ENCODE data around the gene CRB1. TPM values are rescaled to one million over a fixed set of nuclear protein-coding genes. Genes with fewer than 3 reads are reported as not detected.
A peak's percentile ranks its signal among the peaks of the same experiment; 100 is the strongest.
"Not testable (repeated sequence)": the region's sequence is repeated elsewhere in the genome, so short reads cannot be mapped to it uniquely, and the experiment has no call there.

The CRB1 gene
- total RNA-seq, 1 donor from 2014 or later = not detected

GRCh38 chr1:197384471-197384870 is 116.4 kb downstream of the CRB1 start:
- Mint-ChIP-seq H3K4me3 (no peak overlapping the region), H3K27ac (no peak overlapping the region), H3K9me3 (no peaks in the 10 kb centered on the region), H3K36me3 (ENCODE audit: low read depth) (no peaks in the 10 kb centered on the region), H3K4me1 (no peaks in the 10 kb centered on the region), H3K27me3 (peaks cover 17% of the 10 kb centered on the region)
- intact Hi-C loops (cut with micrococcal nuclease) = no loop called here
- no peak for DNase-seq

DNA sequence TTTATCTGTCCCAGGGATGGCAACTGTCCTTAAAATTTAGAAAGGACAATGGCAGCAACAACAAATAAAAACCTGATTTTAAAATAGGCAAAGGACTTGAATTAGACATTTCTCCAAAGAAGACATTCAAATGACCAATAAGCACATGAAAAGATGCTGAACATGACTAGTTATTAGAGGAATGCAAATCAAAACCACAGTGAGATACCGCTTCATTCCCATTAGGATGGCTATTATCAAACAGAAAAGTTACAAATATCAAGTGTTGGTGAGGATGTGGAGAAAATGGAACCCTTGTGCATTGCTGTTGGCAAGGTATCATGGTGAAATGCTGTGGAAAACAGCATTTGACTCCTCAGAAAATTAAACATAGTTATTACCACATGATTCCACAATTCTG is 120.7 kb downstream of the CRB1 start:
- no peaks in the 10 kb centered on the region for H3K9me3 Mint-ChIP-seq
- H3K4me3 Mint-ChIP-seq = no peak overlapping the region
- DNase-seq = no peak
- no peak overlapping the region for H3K27ac Mint-ChIP-seq
- H3K36me3 Mint-ChIP-seq (ENCODE audit: low read depth) = no peaks in the 10 kb centered on the region
- H3K4me1 Mint-ChIP-seq = peaks cover 19% of the 10 kb centered on the region
- intact Hi-C loops (cut with micrococcal nuclease) = no loop called here
- peaks cover 13% of the 10 kb centered on the region for H3K27me3 Mint-ChIP-seq

DNA sequence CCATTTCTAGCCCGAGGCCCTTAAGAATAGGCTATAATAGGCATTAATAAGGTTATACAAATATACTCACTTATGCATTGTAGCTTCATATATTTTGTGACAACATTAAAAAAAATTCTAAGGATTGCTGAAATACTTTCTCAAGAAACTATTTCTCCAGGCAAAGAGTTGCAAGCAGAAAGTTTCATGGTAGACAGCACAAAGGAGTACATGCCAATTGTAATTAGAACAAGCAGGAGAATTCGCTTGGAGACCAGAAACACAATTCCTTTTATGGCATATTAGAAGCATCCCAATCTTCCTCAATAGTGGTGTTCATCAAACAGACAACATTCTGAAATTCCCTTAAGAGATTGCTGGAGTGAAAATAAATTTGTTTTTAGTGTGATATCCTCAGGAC is 122.8 kb downstream of the CRB1 start:
- no peaks in the 10 kb centered on the region for H3K9me3 Mint-ChIP-seq
- no peak for DNase-seq

GRCh38 chr1:197391303-197392226 is 123.5 kb downstream of the CRB1 start:
- H3K27me3 Mint-ChIP-seq = peaks cover 17% of the 10 kb centered on the region
- peaks cover 19% of the 10 kb centered on the region for H3K4me1 Mint-ChIP-seq
- H3K4me3 Mint-ChIP-seq = peak overlapping the region; percentile 7
- H3K27ac Mint-ChIP-seq = peak overlapping the region; percentile 47
- no peaks in the 10 kb centered on the region for H3K36me3 Mint-ChIP-seq (ENCODE audit: low read depth)
- H3K9me3 Mint-ChIP-seq = no peaks in the 10 kb centered on the region
- peak; percentile 66 for DNase-seq
- intact Hi-C loops (cut with micrococcal nuclease) = loop anchor here (2.0 kb wide), 1 partner anchor 51 kb away; no protein-coding TSS in a partner anchor

More for the DNA sequence above, 122.8 kb downstream of the CRB1 start:
- intact Hi-C loops (cut with micrococcal nuclease) = no loop called here
- peaks cover 14% of the 10 kb centered on the region for H3K27me3 Mint-ChIP-seq
- H3K36me3 Mint-ChIP-seq (ENCODE audit: low read depth) = no peaks in the 10 kb centered on the region
- H3K27ac Mint-ChIP-seq = no peak overlapping the region
- peak overlapping the region; percentile 7 for H3K4me3 Mint-ChIP-seq
- H3K4me1 Mint-ChIP-seq = peaks cover 19% of the 10 kb centered on the region

GRCh38 chr1:197392541-197392940 is 124.5 kb downstream of the CRB1 start:
- intact Hi-C loops (cut with micrococcal nuclease) = loop anchor here (2.0 kb wide), 1 partner anchor 52 kb away; no protein-coding TSS in a partner anchor

DNA sequence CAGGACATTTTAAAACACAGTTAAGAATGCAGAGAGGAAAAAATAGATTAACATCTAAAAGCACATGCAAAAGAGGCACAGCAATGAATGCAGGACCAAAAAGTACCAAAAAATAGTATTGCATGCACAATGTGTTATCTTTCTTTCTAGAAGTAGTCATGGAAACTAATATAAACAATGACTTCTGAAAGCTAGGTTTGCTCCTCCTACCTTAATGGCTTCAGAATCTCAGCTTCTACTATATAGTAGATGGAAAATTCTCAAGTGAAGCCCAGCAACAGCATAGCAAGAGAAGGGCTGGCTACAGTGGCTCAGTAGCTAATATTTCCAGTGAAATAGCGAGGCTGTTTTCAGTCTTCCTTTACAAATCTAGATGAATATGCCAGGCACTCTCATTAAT is 125.1 kb downstream of the CRB1 start:
- H3K27ac Mint-ChIP-seq = no peak overlapping the region
- no peaks in the 10 kb centered on the region for H3K36me3 Mint-ChIP-seq (ENCODE audit: low read depth)
- peaks cover 19% of the 10 kb centered on the region for H3K4me1 Mint-ChIP-seq
- intact Hi-C loops (cut with micrococcal nuclease) = loop anchor here (2.0 kb wide), 1 partner anchor 52 kb away; no protein-coding TSS in a partner anchor
- H3K27me3 Mint-ChIP-seq = peaks cover 15% of the 10 kb centered on the region
- no peak for DNase-seq
- no peak overlapping the region for H3K4me3 Mint-ChIP-seq
- H3K9me3 Mint-ChIP-seq = no peaks in the 10 kb centered on the region

More at GRCh38 chr1:197392541-197392940, 124.5 kb downstream of the CRB1 start:
- Mint-ChIP-seq H3K9me3 (no peaks in the 10 kb centered on the region), H3K36me3 (ENCODE audit: low read depth) (no peaks in the 10 kb centered on the region), H3K27me3 (peaks cover 17% of the 10 kb centered on the region), H3K27ac (no peak overlapping the region), H3K4me3 (no peak overlapping the region), H3K4me1 (peaks cover 19% of the 10 kb centered on the region)
- no peak for DNase-seq

DNA sequence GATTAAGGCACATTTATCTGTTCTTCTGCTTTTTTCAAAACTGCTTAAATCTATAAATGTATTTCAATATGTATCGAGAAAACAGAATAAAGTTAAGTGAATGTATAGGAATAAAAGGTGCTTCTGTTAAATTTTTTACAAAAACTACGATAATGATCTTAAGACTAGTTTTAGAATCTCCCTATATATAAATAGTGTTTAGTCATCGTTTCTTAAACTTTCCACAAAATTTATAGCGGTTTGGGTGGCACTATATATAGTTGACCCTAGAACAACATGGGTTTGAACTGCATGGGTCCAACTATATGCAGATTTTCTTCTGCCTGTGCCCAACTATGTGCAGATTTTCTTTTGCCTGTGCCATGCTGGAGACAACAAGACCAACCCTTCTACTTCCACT is 125.7 kb downstream of the CRB1 start:
- H3K36me3 Mint-ChIP-seq (ENCODE audit: low read depth) = no peaks in the 10 kb centered on the region
- no peak for DNase-seq
- peaks cover 14% of the 10 kb centered on the region for H3K27me3 Mint-ChIP-seq
- no peak overlapping the region for H3K4me3 Mint-ChIP-seq
- peaks cover 19% of the 10 kb centered on the region for H3K4me1 Mint-ChIP-seq
- intact Hi-C loops (cut with micrococcal nuclease) = loop anchor here (2.0 kb wide), 1 partner anchor 53 kb away; no protein-coding TSS in a partner anchor
- H3K27ac Mint-ChIP-seq = no peak overlapping the region
- H3K9me3 Mint-ChIP-seq = no peaks in the 10 kb centered on the region

DNA sequence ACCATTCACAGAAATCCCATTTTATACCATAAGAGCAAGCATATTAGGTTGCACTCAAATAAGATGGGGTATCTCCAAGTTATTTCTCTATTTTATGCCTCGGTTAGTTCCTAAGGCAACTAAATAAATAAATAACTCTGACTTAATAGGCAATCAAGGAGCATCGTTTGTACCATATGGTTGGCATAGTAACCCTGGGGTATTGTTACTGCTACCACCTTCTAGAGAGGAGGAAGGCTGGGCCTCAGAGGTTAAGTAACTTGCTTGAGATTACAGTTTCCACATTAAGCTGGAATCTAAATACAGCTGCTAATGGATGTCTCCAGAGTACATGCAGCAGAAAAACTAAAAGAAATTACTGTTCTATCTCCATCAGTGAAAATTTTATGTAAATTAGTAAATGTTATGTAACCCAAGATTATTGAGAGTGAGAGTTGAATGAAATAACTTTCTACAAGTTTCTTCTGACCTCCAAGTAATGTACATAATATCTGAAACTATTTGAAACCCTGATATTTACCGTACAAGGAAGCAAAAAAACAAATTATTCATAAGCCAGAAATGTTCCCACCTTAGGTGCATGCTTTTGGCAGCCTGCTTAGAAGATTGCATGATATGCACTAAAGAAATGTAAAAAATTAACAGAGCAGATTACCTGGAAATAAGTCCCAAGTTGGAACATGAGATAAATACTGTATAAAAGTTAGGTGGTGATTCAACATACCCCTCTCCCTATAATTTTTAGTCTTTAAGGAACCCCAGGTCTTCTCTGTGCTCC is 127.0 kb downstream of the CRB1 start:
- no peaks in the 10 kb centered on the region for H3K9me3 Mint-ChIP-seq
- intact Hi-C loops (cut with micrococcal nuclease) = no loop called here
- no peak for DNase-seq
- H3K4me3 Mint-ChIP-seq = no peak overlapping the region
- peaks cover 12% of the 10 kb centered on the region for H3K27me3 Mint-ChIP-seq
- no peak overlapping the region for H3K27ac Mint-ChIP-seq
- H3K4me1 Mint-ChIP-seq = peaks cover 16% of the 10 kb centered on the region
- no peaks in the 10 kb centered on the region for H3K36me3 Mint-ChIP-seq (ENCODE audit: low read depth)

GRCh38 chr1:197397895-197398294 is 129.8 kb downstream of the CRB1 start:
- H3K36me3 Mint-ChIP-seq (ENCODE audit: low read depth) = no peaks in the 10 kb centered on the region
- H3K27ac Mint-ChIP-seq = no peak overlapping the region
- H3K27me3 Mint-ChIP-seq = peaks cover 14% of the 10 kb centered on the region
- H3K4me1 Mint-ChIP-seq = no peaks in the 10 kb centered on the region
- no peaks in the 10 kb centered on the region for H3K9me3 Mint-ChIP-seq
- DNase-seq = no peak
- H3K4me3 Mint-ChIP-seq = no peak overlapping the region
- intact Hi-C loops (cut with micrococcal nuclease) = no loop called here

DNA sequence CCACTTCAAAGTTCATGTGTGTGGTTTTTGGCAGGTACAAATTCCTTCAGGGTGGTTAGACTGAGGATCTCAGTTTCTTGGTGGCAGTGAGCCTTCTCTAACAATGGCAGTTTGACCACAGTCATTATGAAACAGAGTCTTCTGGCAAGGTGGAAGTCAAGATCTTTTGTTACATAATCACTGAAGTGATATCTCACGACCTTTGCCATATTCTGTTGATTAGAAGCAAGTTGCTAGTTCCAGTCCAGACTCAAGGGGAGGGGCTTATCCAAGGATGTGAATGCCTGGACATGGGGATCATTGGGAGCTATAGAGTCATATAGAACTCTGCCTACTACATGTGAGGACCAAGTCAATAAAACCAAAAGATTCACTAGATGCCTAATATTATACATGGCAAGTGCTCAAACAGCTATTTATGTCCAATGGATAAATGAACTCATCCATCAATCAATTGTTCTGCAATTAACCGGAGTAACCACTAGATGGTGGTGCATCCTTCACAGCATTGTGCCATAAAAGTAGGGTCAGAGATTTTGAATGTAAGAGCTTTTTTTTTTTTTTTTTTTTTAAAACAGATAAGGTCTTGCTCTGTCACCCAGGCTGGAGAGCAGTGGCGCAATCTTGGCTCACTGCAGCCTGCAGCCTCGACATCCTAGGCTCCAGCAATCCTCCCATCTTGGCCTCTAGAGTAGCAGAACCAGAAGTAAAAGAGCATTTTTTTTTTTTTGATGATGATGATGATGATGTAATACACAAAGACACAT is 131.9 kb downstream of the CRB1 start:
- no peak overlapping the region for H3K4me3 Mint-ChIP-seq
- H3K4me1 Mint-ChIP-seq = no peaks in the 10 kb centered on the region
- peaks cover 20% of the 10 kb centered on the region for H3K27me3 Mint-ChIP-seq
- no peak overlapping the region for H3K27ac Mint-ChIP-seq
- DNase-seq = peak; percentile 71
- no peaks in the 10 kb centered on the region for H3K9me3 Mint-ChIP-seq
- intact Hi-C loops (cut with micrococcal nuclease) = no loop called here
- H3K36me3 Mint-ChIP-seq (ENCODE audit: low read depth) = no peaks in the 10 kb centered on the region

DNA sequence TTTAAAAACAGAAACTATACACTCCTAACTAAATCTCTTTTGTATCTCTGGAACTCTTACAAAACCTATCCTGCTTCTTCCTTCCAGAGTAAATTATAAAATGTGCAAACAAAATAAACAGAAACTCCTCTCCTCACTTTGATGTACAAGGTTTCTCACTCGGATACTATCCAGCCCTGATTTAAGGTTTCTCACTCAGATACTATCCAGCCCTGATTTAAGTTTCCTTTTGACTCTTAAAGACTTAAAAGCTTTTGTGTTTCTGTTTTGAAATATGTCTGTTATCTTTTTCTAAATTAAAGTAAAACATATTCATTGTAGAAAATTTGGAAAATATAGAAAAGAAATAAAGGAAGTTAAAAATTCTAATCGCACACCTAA is 132.5 kb downstream of the CRB1 start:
- peaks cover 16% of the 10 kb centered on the region for H3K27me3 Mint-ChIP-seq
- H3K9me3 Mint-ChIP-seq = no peaks in the 10 kb centered on the region
- no peaks in the 10 kb centered on the region for H3K36me3 Mint-ChIP-seq (ENCODE audit: low read depth)
- H3K4me1 Mint-ChIP-seq = no peaks in the 10 kb centered on the region
- intact Hi-C loops (cut with micrococcal nuclease) = no loop called here
- no peak overlapping the region for H3K27ac Mint-ChIP-seq
- DNase-seq = no peak
- no peak overlapping the region for H3K4me3 Mint-ChIP-seq

GRCh38 chr1:197402189-197402588 is 134.1 kb downstream of the CRB1 start:
- no peaks in the 10 kb centered on the region for H3K36me3 Mint-ChIP-seq (ENCODE audit: low read depth)
- H3K27me3 Mint-ChIP-seq = peaks cover 11% of the 10 kb centered on the region
- no peak overlapping the region for H3K27ac Mint-ChIP-seq
- no peaks in the 10 kb centered on the region for H3K4me1 Mint-ChIP-seq
- H3K4me3 Mint-ChIP-seq = no peak overlapping the region
- no peak for DNase-seq
- no peaks in the 10 kb centered on the region for H3K9me3 Mint-ChIP-seq
- intact Hi-C loops (cut with micrococcal nuclease) = no loop called here

GRCh38 chr1:197404774-197405173 is 136.7 kb downstream of the CRB1 start:
- H3K27me3 Mint-ChIP-seq = peaks cover 14% of the 10 kb centered on the region
- intact Hi-C loops (cut with micrococcal nuclease); H3K27ac Mint-ChIP-seq; H3K9me3 Mint-ChIP-seq; H3K4me3 Mint-ChIP-seq; DNase-seq; H3K36me3 Mint-ChIP-seq (ENCODE audit: low read depth); H3K4me1 Mint-ChIP-seq: not testable (repeated sequence)
